ENCODE data around the gene PPIL4.

PPIL4 gene

DNA sequence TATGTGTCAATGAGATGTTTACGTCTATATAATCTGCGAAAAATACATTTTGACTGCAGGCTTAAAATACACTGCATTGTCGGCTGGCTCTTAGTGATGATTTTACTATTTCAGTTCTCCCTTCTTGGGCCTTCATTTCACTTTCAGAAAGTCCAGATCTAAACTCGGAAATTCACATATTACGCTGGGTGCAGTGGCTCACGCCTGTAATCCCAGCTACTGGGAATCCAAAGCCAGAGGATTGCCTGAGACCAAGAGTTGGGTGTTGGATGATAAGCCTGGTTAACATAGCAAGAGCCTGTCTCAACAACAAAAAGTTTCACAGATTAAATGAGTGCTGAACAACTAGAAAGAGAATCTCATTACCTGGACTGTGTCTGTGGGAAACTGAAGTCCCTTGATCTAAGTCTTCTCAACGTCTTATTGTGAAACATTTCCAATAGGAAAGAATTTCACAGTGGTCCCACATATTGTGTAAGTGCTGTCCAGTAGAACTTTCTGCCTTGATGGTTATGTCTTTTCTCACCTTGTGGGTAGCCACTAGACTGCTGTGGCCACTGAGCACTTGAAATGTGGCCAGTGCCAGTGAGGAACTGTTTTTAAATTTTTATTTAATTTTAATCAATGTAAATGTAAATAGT lies 22.2 kb upstream of the PPIL4 start:
- DNase-seq (ENCODE audit: low spot score) = peak; percentile 37
- in situ Hi-C loops (cut with MboI; ENCODE audit: low sequenced_read_pairs, unreplicated experiment) = no loop called here
- TF ChIP-seq, protein P1, sequence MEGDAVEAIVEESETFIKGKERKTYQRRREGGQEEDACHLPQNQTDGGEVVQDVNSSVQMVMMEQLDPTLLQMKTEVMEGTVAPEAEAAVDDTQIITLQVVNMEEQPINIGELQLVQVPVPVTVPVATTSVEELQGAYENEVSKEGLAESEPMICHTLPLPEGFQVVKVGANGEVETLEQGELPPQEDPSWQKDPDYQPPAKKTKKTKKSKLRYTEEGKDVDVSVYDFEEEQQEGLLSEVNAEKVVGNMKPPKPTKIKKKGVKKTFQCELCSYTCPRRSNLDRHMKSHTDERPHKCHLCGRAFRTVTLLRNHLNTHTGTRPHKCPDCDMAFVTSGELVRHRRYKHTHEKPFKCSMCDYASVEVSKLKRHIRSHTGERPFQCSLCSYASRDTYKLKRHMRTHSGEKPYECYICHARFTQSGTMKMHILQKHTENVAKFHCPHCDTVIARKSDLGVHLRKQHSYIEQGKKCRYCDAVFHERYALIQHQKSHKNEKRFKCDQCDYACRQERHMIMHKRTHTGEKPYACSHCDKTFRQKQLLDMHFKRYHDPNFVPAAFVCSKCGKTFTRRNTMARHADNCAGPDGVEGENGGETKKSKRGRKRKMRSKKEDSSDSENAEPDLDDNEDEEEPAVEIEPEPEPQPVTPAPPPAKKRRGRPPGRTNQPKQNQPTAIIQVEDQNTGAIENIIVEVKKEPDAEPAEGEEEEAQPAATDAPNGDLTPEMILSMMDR (IDR thresholded peaks at IDR 0.05; ENCODE audit: borderline replicate concordance, control extremely low read depth, extremely low read depth, insufficient read depth, missing control alignments) = no peak

DNA sequence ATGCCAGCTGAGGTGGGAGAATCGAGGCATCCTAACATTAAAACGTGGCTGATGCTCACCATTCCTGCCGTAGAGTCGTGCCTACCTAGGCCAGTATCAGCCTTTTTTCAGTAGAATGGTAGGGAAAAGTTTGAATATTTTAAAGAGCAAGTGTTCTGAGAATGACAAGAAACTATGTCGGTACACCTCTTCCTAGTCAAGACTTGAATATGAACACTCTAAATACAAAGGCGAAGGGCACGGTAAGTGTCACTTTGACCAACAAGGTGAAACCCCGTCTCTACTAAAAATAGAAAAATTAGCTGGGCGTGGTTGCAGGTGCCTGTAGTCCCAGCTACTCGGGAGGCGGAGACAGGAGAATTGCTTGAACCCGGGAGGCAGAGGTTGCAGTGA lies 21.3 kb upstream of the PPIL4 start:
- TF ChIP-seq, protein P1 (IDR thresholded peaks at IDR 0.05; ENCODE audit: borderline replicate concordance, control extremely low read depth, extremely low read depth, insufficient read depth, missing control alignments) = no peak
- peak; percentile 32 for DNase-seq (ENCODE audit: low spot score)
- in situ Hi-C loops (cut with MboI; ENCODE audit: low sequenced_read_pairs, unreplicated experiment) = no loop called here

- TF ChIP-seq, protein P1 (IDR thresholded peaks at IDR 0.05; ENCODE audit: borderline replicate concordance, control extremely low read depth, extremely low read depth, insufficient read depth, missing control alignments) = no peak
- in situ Hi-C loops (cut with MboI; ENCODE audit: low sequenced_read_pairs, unreplicated experiment) = no loop called here
- DNase-seq (ENCODE audit: low spot score) = peak; percentile 62
Measured at GRCh38 chr6:149566410-149567193, 20.8 kb upstream of the PPIL4 start.

GRCh38 chr6:149565527-149566409 lies 19.9 kb upstream of the PPIL4 start, which contains the start of gene GINM1:
TSS of gene GINM1 (plus strand) at chr6:149566375. CDS start at chr6:149566415, 40 bp downstream.
- TF ChIP-seq, protein P1 (IDR thresholded peaks at IDR 0.05; ENCODE audit: borderline replicate concordance, control extremely low read depth, extremely low read depth, insufficient read depth, missing control alignments) = peak; percentile 86
- peak; percentile 99 for DNase-seq (ENCODE audit: low spot score)
- in situ Hi-C loops (cut with MboI; ENCODE audit: low sequenced_read_pairs, unreplicated experiment) = no loop called here

DNA sequence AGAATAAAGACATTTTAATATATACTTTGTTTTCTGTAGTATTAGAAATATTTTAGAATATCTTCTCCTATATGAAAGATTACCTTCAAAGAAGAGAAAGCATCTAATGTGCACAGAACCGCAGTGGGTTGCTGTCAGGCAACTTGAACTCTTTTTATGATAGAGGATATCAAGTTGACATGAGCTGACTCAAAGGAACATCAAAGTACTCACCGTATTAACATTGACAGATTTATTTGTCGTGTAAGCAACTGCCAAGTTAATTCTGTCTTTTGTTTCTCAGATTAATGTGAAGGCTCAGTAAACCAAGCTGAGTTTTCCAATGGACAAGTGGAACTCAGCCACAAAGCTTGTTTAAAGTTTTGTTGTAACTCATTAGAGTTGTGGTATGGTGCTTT lies 18.1 kb upstream of the PPIL4 start:
- TF ChIP-seq, protein P1 (IDR thresholded peaks at IDR 0.05; ENCODE audit: borderline replicate concordance, control extremely low read depth, extremely low read depth, insufficient read depth, missing control alignments) = no peak
- in situ Hi-C loops (cut with MboI; ENCODE audit: low sequenced_read_pairs, unreplicated experiment) = no loop called here
- DNase-seq (ENCODE audit: low spot score) = no peak

Measured in GM13976 (cell line).